NCI-H748 (cell line): ENCODE measurements around the gene SPARC.
"Not testable (repeated sequence)": the region's sequence is repeated elsewhere in the genome, so short reads cannot be mapped to it uniquely, and the experiment has no call there.

Experiments
- DNase-seq: peaks from one replicate; lab custom pipeline; 2025; ENCODE audit not compliant: unreplicated experiment; lab: John Stamatoyannopoulos, UW

SPARC gene

GRCh38 chr5:151703227-151703626 is 16.5 kb upstream of the SPARC start:
- no peak for DNase-seq

GRCh38 chr5:151700820-151701219 is 14.1 kb upstream of the SPARC start:
- DNase-seq = no peak

GRCh38 chr5:151700296-151700695 is 13.6 kb upstream of the SPARC start:
- DNase-seq = no peak

GRCh38 chr5:151699071-151699901 is 12.6 kb upstream of the SPARC start:
- no peak for DNase-seq

GRCh38 chr5:151698081-151698480 is 11.4 kb upstream of the SPARC start:
- not testable (repeated sequence) for DNase-seq

GRCh38 chr5:151697452-151697851 is 10.7 kb upstream of the SPARC start:
- DNase-seq = no peak

- no peak for DNase-seq
These were observed 9.9 kb upstream of the SPARC start for GRCh38 chr5:151696470-151697061.

GRCh38 chr5:151695464-151695863 is 8.7 kb upstream of the SPARC start:
- DNase-seq = no peak

GRCh38 chr5:151694035-151694485 is 7.3 kb upstream of the SPARC start:
- no peak for DNase-seq

- no peak for DNase-seq
These were observed 5.6 kb upstream of the SPARC start for GRCh38 chr5:151692312-151692711.

GRCh38 chr5:151691706-151692105 is 5.0 kb upstream of the SPARC start:
- no peak for DNase-seq

GRCh38 chr5:151689591-151689990 is 2.9 kb upstream of the SPARC start:
- DNase-seq = not testable (repeated sequence)

GRCh38 chr5:151688436-151688835 is 1.7 kb upstream of the SPARC start:
- DNase-seq = no peak

- DNase-seq = no peak
These were observed 704 bp downstream of the SPARC start for GRCh38 chr5:151685749-151686673.

- DNase-seq = no peak
These were observed 1.9 kb downstream of the SPARC start for GRCh38 chr5:151684690-151685361.

GRCh38 chr5:151683986-151684588 is 2.6 kb downstream of the SPARC start:
- DNase-seq = no peak

GRCh38 chr5:151683444-151683843 is 3.3 kb downstream of the SPARC start:
- DNase-seq = no peak

- no peak for DNase-seq
These were observed 3.9 kb downstream of the SPARC start for GRCh38 chr5:151682751-151683331.

GRCh38 chr5:151682240-151682639 is 4.5 kb downstream of the SPARC start:
- no peak for DNase-seq

- DNase-seq = no peak
These were observed 5.7 kb downstream of the SPARC start for GRCh38 chr5:151680944-151681427.
